Neural progenitor cell (in vitro differentiated cells): ENCODE measurements around the gene JPH3.

Experiments
- EZH2 ChIP-seq: fragments of 200-600 bp; sonication (generic); IDR thresholded peaks from 2 replicates; pipeline ENCODE4 v1.6.1; 2017; ENCODE audit warnings: antibody characterized with exemption, mild to moderate bottlenecking, moderate library complexity
- EZH2phosphoT487 ChIP-seq: fragments of 200-600 bp; sonication (generic); IDR thresholded peaks from 2 replicates; pipeline ENCODE4 v1.6.1; 2017; ENCODE audit warnings: antibody characterized with exemption
- TF ChIP-seq, protein P1 (sequence below): fragments of 200-600 bp; sonication (generic); IDR thresholded peaks from 2 replicates; pipeline ENCODE4 v1.5.1; 2017; ENCODE audit warnings: antibody characterized with exemption, mild to moderate bottlenecking

DNA sequence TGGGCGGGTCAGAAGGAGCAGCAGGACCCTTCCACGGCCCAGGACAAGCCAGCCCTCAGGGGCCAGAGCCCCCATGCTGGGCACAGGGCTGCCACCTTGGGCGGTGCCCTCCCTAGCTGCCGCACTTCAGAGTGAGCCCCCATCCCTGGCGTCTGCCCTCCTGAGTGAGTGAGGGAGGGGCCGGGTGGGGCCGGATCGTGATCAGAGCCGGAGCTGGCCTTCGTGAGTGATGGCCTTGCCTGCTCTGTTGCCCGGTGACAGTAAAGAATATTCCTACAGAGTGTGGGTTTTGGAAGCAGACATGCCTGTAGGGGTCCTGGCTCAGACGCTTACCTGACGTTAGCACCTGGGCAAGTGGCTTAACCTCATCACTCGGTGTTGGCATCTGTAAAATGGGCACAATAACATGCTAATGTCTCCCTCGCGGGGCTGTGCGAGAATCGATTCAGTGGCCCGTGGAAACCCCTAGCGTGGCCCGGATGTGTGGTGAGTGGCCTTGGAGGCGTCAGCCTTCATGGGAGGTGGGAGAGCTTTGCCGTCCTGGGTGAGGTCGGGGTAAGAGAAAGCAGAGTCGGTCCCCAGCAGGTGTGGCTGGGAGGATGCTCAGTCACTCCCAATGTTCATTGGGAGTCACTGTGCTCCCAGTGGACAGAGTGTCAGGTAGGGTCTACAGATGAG lies 26.1 kb downstream of the JPH3 start:
- TF ChIP-seq, protein P1, sequence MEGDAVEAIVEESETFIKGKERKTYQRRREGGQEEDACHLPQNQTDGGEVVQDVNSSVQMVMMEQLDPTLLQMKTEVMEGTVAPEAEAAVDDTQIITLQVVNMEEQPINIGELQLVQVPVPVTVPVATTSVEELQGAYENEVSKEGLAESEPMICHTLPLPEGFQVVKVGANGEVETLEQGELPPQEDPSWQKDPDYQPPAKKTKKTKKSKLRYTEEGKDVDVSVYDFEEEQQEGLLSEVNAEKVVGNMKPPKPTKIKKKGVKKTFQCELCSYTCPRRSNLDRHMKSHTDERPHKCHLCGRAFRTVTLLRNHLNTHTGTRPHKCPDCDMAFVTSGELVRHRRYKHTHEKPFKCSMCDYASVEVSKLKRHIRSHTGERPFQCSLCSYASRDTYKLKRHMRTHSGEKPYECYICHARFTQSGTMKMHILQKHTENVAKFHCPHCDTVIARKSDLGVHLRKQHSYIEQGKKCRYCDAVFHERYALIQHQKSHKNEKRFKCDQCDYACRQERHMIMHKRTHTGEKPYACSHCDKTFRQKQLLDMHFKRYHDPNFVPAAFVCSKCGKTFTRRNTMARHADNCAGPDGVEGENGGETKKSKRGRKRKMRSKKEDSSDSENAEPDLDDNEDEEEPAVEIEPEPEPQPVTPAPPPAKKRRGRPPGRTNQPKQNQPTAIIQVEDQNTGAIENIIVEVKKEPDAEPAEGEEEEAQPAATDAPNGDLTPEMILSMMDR: no peak
- TF ChIP-seq EZH2 (no peak), EZH2phosphoT487 (no peak)
